ENCODE measurements around the gene ANLN.

The ANLN gene

GRCh38 chr7:36407636-36408550 lies 18.2 kb downstream of the ANLN start:
- Histone ChIP-seq H2AFZ (ENCODE audit: low read depth, low read length) (no peak overlapping the region), H3K9me3 (ENCODE audit: control insufficient read depth, low read length) (no peaks in the 10 kb centered on the region), H2BK12ac (ENCODE audit: low read length in 2 of 2) (no peak overlapping the region), H3K4me2 (ENCODE audit: low read length, poor library complexity, severe bottlenecking) (no peak overlapping the region), H3K4ac (ENCODE audit: low read depth in 1 of 2, low read length in 2 of 2) (no peak overlapping the region), H4K8ac (ENCODE audit: low read length) (no peak overlapping the region), H3K9ac (ENCODE audit: low read length) (no peak overlapping the region), H3K4me1 (ENCODE audit: control insufficient read depth, insufficient read depth, low read depth, low read length) (no peaks in the 10 kb centered on the region), H4K91ac (ENCODE audit: low read length) (no peak overlapping the region), H2AK5ac (ENCODE audit: low read length, severe bottlenecking) (no peak overlapping the region), H2BK120ac (ENCODE audit: low read depth, low read length) (no peak overlapping the region), H3K27ac (ENCODE audit: low read length, poor library complexity, severe bottlenecking) (no peak overlapping the region), H3K14ac (ENCODE audit: low read length in 2 of 2) (no peak overlapping the region), H3K4me3 (ENCODE audit: insufficient read depth in 1 of 2, low read depth in 1 of 2, low read length in 2 of 2) (no peak overlapping the region), H2BK5ac (ENCODE audit: low read depth, low read length, poor library complexity, severe bottlenecking) (no peak overlapping the region), H3K23ac (ENCODE audit: low read length in 2 of 2) (no peak overlapping the region), H3K36me3 (ENCODE audit: control insufficient read depth in 1 of 2, insufficient read depth in 2 of 2, low read depth in 1 of 2, low read length in 2 of 2) (peaks cover 0 to 9% of the 10 kb centered on the region in 2 experiments), H3K79me1 (replicated peaks; ENCODE audit: low read length, poor library complexity, severe bottlenecking) (peaks cover 26% of the 10 kb centered on the region), H3K27me3 (ENCODE audit: control insufficient read depth in 1 of 2, insufficient read depth in 1 of 2, low read length in 2 of 2) (no peaks in the 10 kb centered on the region), H2BK15ac (ENCODE audit: low read depth, poor library complexity, severe bottlenecking) (no peak overlapping the region), H3K18ac (ENCODE audit: low read depth in 1 of 2, low read length in 2 of 2) (no peak overlapping the region)
- WGBS: no CpG with 5 or more reads among the region's 8 CpGs
- DNase-seq: no peak

- Histone ChIP-seq H4K91ac (ENCODE audit: low read length) (no peak overlapping the region), H2BK15ac (ENCODE audit: low read depth, poor library complexity, severe bottlenecking) (no peak overlapping the region), H4K8ac (ENCODE audit: low read length) (no peak overlapping the region), H3K4me1 (ENCODE audit: control insufficient read depth, insufficient read depth, low read depth, low read length) (no peaks in the 10 kb centered on the region), H3K4me2 (ENCODE audit: low read length, poor library complexity, severe bottlenecking) (no peak overlapping the region), H3K27me3 (ENCODE audit: control insufficient read depth in 1 of 2, insufficient read depth in 1 of 2, low read length in 2 of 2) (no peaks in the 10 kb centered on the region), H3K79me1 (replicated peaks; ENCODE audit: low read length, poor library complexity, severe bottlenecking) (peaks cover 25% of the 10 kb centered on the region), H2BK120ac (ENCODE audit: low read depth, low read length) (no peak overlapping the region), H3K9ac (ENCODE audit: low read length) (no peak overlapping the region), H3K14ac (ENCODE audit: low read length in 2 of 2) (no peak overlapping the region), H3K9me3 (ENCODE audit: control insufficient read depth, low read length) (no peaks in the 10 kb centered on the region), H3K4ac (ENCODE audit: low read depth in 1 of 2, low read length in 2 of 2) (no peak overlapping the region), H2BK5ac (ENCODE audit: low read depth, low read length, poor library complexity, severe bottlenecking) (no peak overlapping the region), H3K23ac (ENCODE audit: low read length in 2 of 2) (no peak overlapping the region), H2AK5ac (ENCODE audit: low read length, severe bottlenecking) (no peak overlapping the region), H3K18ac (ENCODE audit: low read depth in 1 of 2, low read length in 2 of 2) (no peak overlapping the region), H2AFZ (ENCODE audit: low read depth, low read length) (no peak overlapping the region), H3K4me3 (ENCODE audit: insufficient read depth in 1 of 2, low read depth in 1 of 2, low read length in 2 of 2) (no peak overlapping the region), H3K27ac (ENCODE audit: low read length, poor library complexity, severe bottlenecking) (no peak overlapping the region), H2BK12ac (ENCODE audit: low read length in 2 of 2) (no peak overlapping the region), H3K36me3 (ENCODE audit: control insufficient read depth in 1 of 2, insufficient read depth in 2 of 2, low read depth in 1 of 2, low read length in 2 of 2) (peaks cover 0 to 9% of the 10 kb centered on the region in 2 experiments)
- DNase-seq: peak; percentile 29
- no CpG with 5 or more reads among the region's 2 CpGs for WGBS
Measured at GRCh38 chr7:36408589-36408988, 18.9 kb downstream of the ANLN start.

GRCh38 chr7:36409180-36409579 lies 19.5 kb downstream of the ANLN start:
- Histone ChIP-seq H2BK120ac (ENCODE audit: low read depth, low read length) (no peak overlapping the region), H3K4me1 (ENCODE audit: control insufficient read depth, insufficient read depth, low read depth, low read length) (no peaks in the 10 kb centered on the region), H3K36me3 (ENCODE audit: control insufficient read depth in 1 of 2, insufficient read depth in 2 of 2, low read depth in 1 of 2, low read length in 2 of 2) (peaks cover 0 to 9% of the 10 kb centered on the region in 2 experiments), H3K4me2 (ENCODE audit: low read length, poor library complexity, severe bottlenecking) (no peak overlapping the region), H3K14ac (ENCODE audit: low read length in 2 of 2) (no peak overlapping the region), H2AK5ac (ENCODE audit: low read length, severe bottlenecking) (no peak overlapping the region), H3K9me3 (ENCODE audit: control insufficient read depth, low read length) (no peaks in the 10 kb centered on the region), H2AFZ (ENCODE audit: low read depth, low read length) (no peak overlapping the region), H3K23ac (ENCODE audit: low read length in 2 of 2) (no peak overlapping the region), H4K91ac (ENCODE audit: low read length) (no peak overlapping the region), H3K18ac (ENCODE audit: low read depth in 1 of 2, low read length in 2 of 2) (no peak overlapping the region), H3K27me3 (ENCODE audit: control insufficient read depth in 1 of 2, insufficient read depth in 1 of 2, low read length in 2 of 2) (no peaks in the 10 kb centered on the region), H3K9ac (ENCODE audit: low read length) (no peak overlapping the region), H3K4ac (ENCODE audit: low read depth in 1 of 2, low read length in 2 of 2) (no peak overlapping the region), H3K27ac (ENCODE audit: low read length, poor library complexity, severe bottlenecking) (no peak overlapping the region), H2BK12ac (ENCODE audit: low read length in 2 of 2) (no peak overlapping the region), H4K8ac (ENCODE audit: low read length) (no peak overlapping the region), H3K79me1 (replicated peaks; ENCODE audit: low read length, poor library complexity, severe bottlenecking) (peaks cover 20% of the 10 kb centered on the region), H2BK5ac (ENCODE audit: low read depth, low read length, poor library complexity, severe bottlenecking) (no peak overlapping the region), H3K4me3 (ENCODE audit: insufficient read depth in 1 of 2, low read depth in 1 of 2, low read length in 2 of 2) (no peak overlapping the region), H2BK15ac (ENCODE audit: low read depth, poor library complexity, severe bottlenecking) (no peak overlapping the region)
- no peak for DNase-seq
- WGBS: no CpG with 5 or more reads among the region's 1 CpG

GRCh38 chr7:36415144-36415543 lies 25.5 kb downstream of the ANLN start:
- no peak for DNase-seq
- H2BK120ac ChIP-seq (ENCODE audit: low read depth, low read length): no peak overlapping the region
- no peak overlapping the region for H3K18ac ChIP-seq (ENCODE audit: low read depth in 1 of 2, low read length in 2 of 2)
- WGBS: 100% methylated on average over 1 of the region's 2 CpGs
- no peak overlapping the region for H3K9ac ChIP-seq (ENCODE audit: low read length)
- no peak overlapping the region for H2BK5ac ChIP-seq (ENCODE audit: low read depth, low read length, poor library complexity, severe bottlenecking)
- H2BK12ac ChIP-seq (ENCODE audit: low read length in 2 of 2): no peak overlapping the region
- H3K36me3 ChIP-seq (ENCODE audit: control insufficient read depth in 1 of 2, insufficient read depth in 2 of 2, low read depth in 1 of 2, low read length in 2 of 2): peaks cover 4 to 16% of the 10 kb centered on the region in 2 experiments
- no peak overlapping the region for H3K14ac ChIP-seq (ENCODE audit: low read length in 2 of 2)
- H4K8ac ChIP-seq (ENCODE audit: low read length): no peak overlapping the region
- H3K27ac ChIP-seq (ENCODE audit: low read length, poor library complexity, severe bottlenecking): no peak overlapping the region
- peaks cover 21% of the 10 kb centered on the region for H3K79me1 ChIP-seq (replicated peaks; ENCODE audit: low read length, poor library complexity, severe bottlenecking)
- no peaks in the 10 kb centered on the region for H3K27me3 ChIP-seq (ENCODE audit: control insufficient read depth in 1 of 2, insufficient read depth in 1 of 2, low read length in 2 of 2)
- no peaks in the 10 kb centered on the region for H3K9me3 ChIP-seq (ENCODE audit: control insufficient read depth, low read length)
- no peaks in the 10 kb centered on the region for H3K4me1 ChIP-seq (ENCODE audit: control insufficient read depth, insufficient read depth, low read depth, low read length)
- H3K4me2 ChIP-seq (ENCODE audit: low read length, poor library complexity, severe bottlenecking): no peak overlapping the region
- H2BK15ac ChIP-seq (ENCODE audit: low read depth, poor library complexity, severe bottlenecking): no peak overlapping the region
- no peak overlapping the region for H3K23ac ChIP-seq (ENCODE audit: low read length in 2 of 2)
- H3K4me3 ChIP-seq (ENCODE audit: insufficient read depth in 1 of 2, low read depth in 1 of 2, low read length in 2 of 2): no peak overlapping the region
- no peak overlapping the region for H2AK5ac ChIP-seq (ENCODE audit: low read length, severe bottlenecking)
- no peak overlapping the region for H2AFZ ChIP-seq (ENCODE audit: low read depth, low read length)
- no peak overlapping the region for H4K91ac ChIP-seq (ENCODE audit: low read length)
- no peak overlapping the region for H3K4ac ChIP-seq (ENCODE audit: low read depth in 1 of 2, low read length in 2 of 2)

All from mesenchymal stem cell (in vitro differentiated cells and primary cell).